Endothelial cell of umbilical vein (primary cell): ENCODE data around the gene AMOT. TPM values are rescaled to one million over a fixed set of nuclear protein-coding genes. Genes with fewer than 3 reads are reported as not detected.

Source experiments
- BruUV-seq: library from RNA; stranded (reverse); fragments of 400-500 nt; replicated peaks from 2 replicates; lab custom pipeline; 2021; lab: Mats Ljungman, UMichigan
- CTCF ChIA-PET: fragments of 300-600, 350-600 bp; sonication (Branson Sonifier 250); formaldehyde crosslinking; loops from one replicate; lab custom pipeline; 2021; ENCODE audit warnings: antibody characterized with exemption, inconsistent platforms; lab: Charles Lee
- POLR2A ChIA-PET: fragments of 300-600, 350-600 bp; sonication (Branson Sonifier 250); formaldehyde crosslinking; loops from one replicate; lab custom pipeline; 2021; ENCODE audit warnings: antibody characterized with exemption, inconsistent platforms; lab: Charles Lee
- DNase-seq: peaks from one replicate; pipeline ENCODE4 v3.0.0-alpha.2; 2011; ENCODE audit warnings: low read depth, low spot score
- FAIRE-seq: peaks from 2 replicates; lab custom pipeline; 2011; peaks lifted over from hg19 to GRCh38; lab: Jason Lieb, UNC
- H2AFZ ChIP-seq: 2 replicates; pipeline ENCODE4 v1.6.0; 2012; ENCODE audit warnings: low read depth, low read length, control low read depth, inconsistent platforms
- H3K27ac ChIP-seq: 2 replicates; pipeline ENCODE4 v1.5.1; 2011; ENCODE audit warnings: low read depth, mild to moderate bottlenecking, control low read depth, low read length, moderate library complexity; ENCODE audit not compliant: insufficient read depth
- H3K27me3 ChIP-seq, 2 experiments: 2 replicates each; pipeline versions ENCODE4 v1.6.0 to v1.6.1; 2011; ENCODE audit warnings: low read length in 2 of 2, mixed read lengths in 1 of 2; ENCODE audit not compliant: control insufficient read depth in 2 of 2, insufficient read depth in 2 of 2
- H3K36me3 ChIP-seq, 2 experiments: 2 replicates in 1 of 2; 3 replicates in 1 of 2; pipeline ENCODE4 v1.5.1; 2011; ENCODE audit warnings: low read length in 2 of 2, mild to moderate bottlenecking in 1 of 2, moderate library complexity in 1 of 2; ENCODE audit not compliant: control insufficient read depth in 2 of 2, insufficient read depth in 2 of 2; ENCODE audit errors: extremely low read depth in 1 of 2
- H3K4me1 ChIP-seq: 3 replicates; pipeline ENCODE4 v1.5.1; 2011; ENCODE audit warnings: mild to moderate bottlenecking, low read length; ENCODE audit not compliant: control insufficient read depth, insufficient read depth; ENCODE audit errors: extremely low read depth
- H3K4me2 ChIP-seq: 2 replicates; pipeline ENCODE4 v1.6.1; 2011; ENCODE audit warnings: low read length, control low read depth, mixed read lengths; ENCODE audit not compliant: insufficient read depth
- H3K4me3 ChIP-seq, 3 experiments: fragments of 200-600 bp in 1 of 3; sonication (generic), shearing (Covaris generic) in 1 of 3; replicated peaks in 1 of 3; 2 replicates each; pipeline ENCODE4 v1.5.1; 2011 to 2016; ENCODE audit warnings: control low read depth in 3 of 3, low read length in 3 of 3, mild to moderate bottlenecking in 2 of 3, inconsistent platforms in 1 of 3, low read depth in 1 of 3, moderate library complexity in 1 of 3; ENCODE audit not compliant: insufficient read depth in 1 of 3
- H3K79me2 ChIP-seq: 2 replicates; pipeline ENCODE4 v1.6.0; 2012; ENCODE audit warnings: low read length, inconsistent platforms; ENCODE audit not compliant: control insufficient read depth, insufficient read depth
- H3K9ac ChIP-seq: replicated peaks from 2 replicates; pipeline ENCODE3; 2011; ENCODE audit warnings: low read length, control low read depth; ENCODE audit not compliant: insufficient read depth; ENCODE audit errors: extremely low read depth
- H3K9me1 ChIP-seq: replicated peaks from 3 replicates; pipeline ENCODE4 v1.6.0; 2011; ENCODE audit warnings: mild to moderate bottlenecking, low read length; ENCODE audit not compliant: control insufficient read depth, insufficient read depth; ENCODE audit errors: extremely low read depth
- H3K9me3 ChIP-seq: replicated peaks from 2 replicates; pipeline ENCODE4 v1.5.1; 2012; ENCODE audit warnings: low read length, inconsistent platforms; ENCODE audit not compliant: control insufficient read depth, insufficient read depth
- H4K20me1 ChIP-seq: replicated peaks from 2 replicates; pipeline ENCODE3; 2011; ENCODE audit warnings: mild to moderate bottlenecking, low read length; ENCODE audit not compliant: control insufficient read depth, insufficient read depth; ENCODE audit errors: extremely low read depth
- EZH2 ChIP-seq: IDR thresholded peaks from 2 replicates; pipeline ENCODE4 v1.6.1; 2012; ENCODE audit warnings: borderline replicate concordance, low read depth, mild to moderate bottlenecking, moderate library complexity, low read length, inconsistent platforms; ENCODE audit not compliant: severe bottlenecking
- FOS ChIP-seq: IDR thresholded peaks from 2 replicates; pipeline ENCODE4 v1.6.1; 2011; ENCODE audit warnings: mild to moderate bottlenecking, low read length, moderate library complexity, borderline replicate concordance; ENCODE audit not compliant: insufficient read depth
- GATA2 ChIP-seq: IDR thresholded peaks from 2 replicates; pipeline ENCODE4 v1.7.0; 2011; ENCODE audit warnings: low read depth, mild to moderate bottlenecking, moderate library complexity, mixed read lengths, low read length; ENCODE audit not compliant: insufficient read length, insufficient read depth
- JUN ChIP-seq: IDR thresholded peaks from 2 replicates; pipeline ENCODE4 v1.6.1; 2011; ENCODE audit warnings: borderline replicate concordance, low read depth; ENCODE audit not compliant: insufficient read length, insufficient read depth
- MYC ChIP-seq: IDR thresholded peaks from one replicate; pipeline ENCODE4 v1.6.1; 2011; ENCODE audit warnings: mild to moderate bottlenecking, low read depth, low read length
- POLR2A ChIP-seq: IDR thresholded peaks from 2 replicates; pipeline ENCODE4 v1.6.1; 2012; ENCODE audit warnings: low read depth, mild to moderate bottlenecking, control low read depth, low read length
- POLR2AphosphoS5 ChIP-seq: IDR thresholded peaks from 2 replicates; pipeline ENCODE4 v1.6.1; 2012; ENCODE audit warnings: low read depth, mild to moderate bottlenecking, control low read depth, low read length, moderate library complexity; ENCODE audit not compliant: insufficient read depth
- dilution Hi-C: fragments of 300-500 bp; cut with MboI; formaldehyde crosslinking; loops from one replicate; pipeline ENCODE4 v1.15.0; 2019; ENCODE audit warnings: low sequenced_read_pairs; ENCODE audit not compliant: extremely low pct_ligation_motif_present
- intact Hi-C: fragments of 100-400 bp; cut with micrococcal nuclease; formaldehyde crosslinking; loops from one replicate; pipeline ENCODE4 v1.10.0; 2022
- polyA plus RNA-seq, 4 experiments: library from polyadenylated mRNA; depleted of rRNA in 3 of 4; stranded (reverse) in 3 of 4; unstranded in 1 of 4; fragments of >200 nt; gene quantifications; 2 replicates each; pipeline versions ENCODE4 v1.2.1 to v1.2.3, GENCODE V29; 2011 to 2012; ENCODE audit warnings: missing spikeins in 1 of 4
- total RNA-seq: library from RNA; stranded (reverse); gene quantifications from 2 replicates; pipeline ENCODE4 v1.2.3, GENCODE V29; 2021
- TF ChIP-seq, protein P1 (sequence below), 2 donors: IDR thresholded peaks; 1 replicate in 1 of 2; 2 replicates in 1 of 2; pipeline ENCODE4 v1.5.1; 2011; ENCODE audit warnings: low read length in 2 of 2, mild to moderate bottlenecking in 2 of 2, moderate library complexity in 2 of 2, control low read depth in 1 of 2, inconsistent platforms in 1 of 2, low read depth in 1 of 2; ENCODE audit not compliant: insufficient read depth in 1 of 2; ENCODE audit errors: extremely low read depth in 1 of 2
- TF ChIP-seq, protein P2 (sequence below): IDR thresholded peaks from 2 replicates; pipeline ENCODE4 v1.6.1; 2011; ENCODE audit not compliant: insufficient read depth, insufficient read length

The AMOT gene
- total and polyA plus RNA-seq, 2 donors (not counting 3 experiments of a cell fraction or from before 2014, with no cell fraction given) = 0.68 to 3.5 TPM

GRCh38 chrX:112808007-112808406 is 32.6 kb downstream of the AMOT start:
- FAIRE-seq (no peak), DNase-seq (no peak)
- Histone ChIP-seq H3K4me2 (no peak overlapping the region), H2AFZ (no peak overlapping the region), H3K4me3 (no peak overlapping the region), H3K9me3 (no peaks in the 10 kb centered on the region), H3K27me3 (no peaks in the 10 kb centered on the region), H3K27ac (no peak overlapping the region), H3K9me1 (no peaks in the 10 kb centered on the region), H4K20me1 (no peaks in the 10 kb centered on the region), H3K79me2 (no peaks in the 10 kb centered on the region), H3K9ac (no peak overlapping the region), H3K36me3 (no peaks in the 10 kb centered on the region), H3K4me1 (no peaks in the 10 kb centered on the region)
- intact Hi-C loops = no loop called here
- CTCF ChIA-PET = no interaction called here
- dilution Hi-C loops = no loop called here
- POLR2A ChIA-PET = no interaction called here
- TF ChIP-seq POLR2AphosphoS5 (no peak), POLR2A (no peak), EZH2 (no peak), FOS (no peak), MYC (no peak), JUN (no peak), GATA2 (no peak)
- TF ChIP-seq, protein P1, sequence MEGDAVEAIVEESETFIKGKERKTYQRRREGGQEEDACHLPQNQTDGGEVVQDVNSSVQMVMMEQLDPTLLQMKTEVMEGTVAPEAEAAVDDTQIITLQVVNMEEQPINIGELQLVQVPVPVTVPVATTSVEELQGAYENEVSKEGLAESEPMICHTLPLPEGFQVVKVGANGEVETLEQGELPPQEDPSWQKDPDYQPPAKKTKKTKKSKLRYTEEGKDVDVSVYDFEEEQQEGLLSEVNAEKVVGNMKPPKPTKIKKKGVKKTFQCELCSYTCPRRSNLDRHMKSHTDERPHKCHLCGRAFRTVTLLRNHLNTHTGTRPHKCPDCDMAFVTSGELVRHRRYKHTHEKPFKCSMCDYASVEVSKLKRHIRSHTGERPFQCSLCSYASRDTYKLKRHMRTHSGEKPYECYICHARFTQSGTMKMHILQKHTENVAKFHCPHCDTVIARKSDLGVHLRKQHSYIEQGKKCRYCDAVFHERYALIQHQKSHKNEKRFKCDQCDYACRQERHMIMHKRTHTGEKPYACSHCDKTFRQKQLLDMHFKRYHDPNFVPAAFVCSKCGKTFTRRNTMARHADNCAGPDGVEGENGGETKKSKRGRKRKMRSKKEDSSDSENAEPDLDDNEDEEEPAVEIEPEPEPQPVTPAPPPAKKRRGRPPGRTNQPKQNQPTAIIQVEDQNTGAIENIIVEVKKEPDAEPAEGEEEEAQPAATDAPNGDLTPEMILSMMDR (IDR thresholded peaks at IDR 0.05; ENCODE audit: extremely low read depth in 1 of 2, insufficient read depth in 1 of 2, low read depth in 1 of 2, low read length in 2 of 2) = no peak
- TF ChIP-seq, protein P2, sequence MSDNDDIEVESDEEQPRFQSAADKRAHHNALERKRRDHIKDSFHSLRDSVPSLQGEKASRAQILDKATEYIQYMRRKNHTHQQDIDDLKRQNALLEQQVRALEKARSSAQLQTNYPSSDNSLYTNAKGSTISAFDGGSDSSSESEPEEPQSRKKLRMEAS = no peak
- no TSS peak for BruUV-seq
